HG03135 (cell line): ENCODE data around the gene FARP1.

ENCODE experiments used
- ATAC-seq: cut with Tn5 transposase; IDR thresholded peaks from one replicate; pipeline ENCODE4 v1.9.1; 2021; ENCODE audit warnings: mild to moderate bottlenecking, moderate library complexity; ENCODE audit not compliant: unreplicated experiment

The FARP1 gene

GRCh38 chr13:98129059-98129746 is 13.7 kb upstream of the FARP1 start:
- no peak for ATAC-seq

GRCh38 chr13:98133946-98134345 is 8.9 kb upstream of the FARP1 start:
- ATAC-seq = peak; percentile 91

GRCh38 chr13:98134901-98135300 is 8.0 kb upstream of the FARP1 start:
- no peak for ATAC-seq

- ATAC-seq = no peak
Observed at GRCh38 chr13:98141091-98141490, 1.8 kb upstream of the FARP1 start.

GRCh38 chr13:98141509-98142379 is 1.1 kb upstream of the FARP1 start:
- peak; percentile 17 for ATAC-seq

- ATAC-seq = peak; percentile 24
Observed at GRCh38 chr13:98143157-98143553, 261 bp downstream of the FARP1 start.

GRCh38 chr13:98143601-98144026 is 720 bp downstream of the FARP1 start:
- ATAC-seq = peak; percentile 8

GRCh38 chr13:98144027-98144741 is 1.3 kb downstream of the FARP1 start:
- ATAC-seq = no peak

GRCh38 chr13:98144801-98145350 is 2.0 kb downstream of the FARP1 start:
- no peak for ATAC-seq

- ATAC-seq = no peak
Observed at GRCh38 chr13:98147521-98147920, 4.6 kb downstream of the FARP1 start.

- ATAC-seq = no peak
Observed at GRCh38 chr13:98150832-98151479, 8.1 kb downstream of the FARP1 start.

GRCh38 chr13:98155475-98156109 is 12.7 kb downstream of the FARP1 start:
- no peak for ATAC-seq

GRCh38 chr13:98156259-98156658 is 13.4 kb downstream of the FARP1 start:
- no peak for ATAC-seq

- ATAC-seq = no peak
Observed at GRCh38 chr13:98157188-98157587, 14.3 kb downstream of the FARP1 start.

- no peak for ATAC-seq
Observed at GRCh38 chr13:98157609-98158008, 14.7 kb downstream of the FARP1 start.

GRCh38 chr13:98158172-98158899 is 15.4 kb downstream of the FARP1 start:
- ATAC-seq = no peak

GRCh38 chr13:98162935-98163334 is 20.0 kb downstream of the FARP1 start:
- ATAC-seq = no peak

GRCh38 chr13:98169331-98169730 is 26.4 kb downstream of the FARP1 start:
- ATAC-seq = no peak

- ATAC-seq = no peak
Observed at GRCh38 chr13:98171900-98172589, 29.2 kb downstream of the FARP1 start.
